HepG2 (cell line): ENCODE measurements around the gene MAST1. TPM values are rescaled to one million over a fixed set of nuclear protein-coding genes. Genes with fewer than 3 reads are reported as not detected.

Experiments
- FOXA3 ChIP-seq: IDR thresholded peaks from 2 replicates; pipeline ENCODE4 v1.6.1; 2016; ENCODE audit warnings: missing genetic modification reagents, missing compliant biosample characterization
- KLF16 ChIP-seq, 2 experiments: sonication (generic) in 1 of 2; formaldehyde crosslinking in 1 of 2; IDR thresholded peaks; 2 replicates each; pipeline versions ENCODE4 v1.6.1 to v1.8.0; 2016 to 2023; ENCODE audit warnings: missing genetic modification reagents in 2 of 2, missing compliant biosample characterization in 1 of 2
- NONO ChIP-seq, 2 experiments: fragments of 450-650 bp in 1 of 2; sonication (generic) in 1 of 2; formaldehyde crosslinking in 1 of 2; IDR thresholded peaks in 1 of 2; conservative IDR thresholded peaks in 1 of 2; 2 replicates each; pipeline versions ENCODE4 v1.6.1 to v1.8.0; 2017 to 2022; ENCODE audit warnings: mild to moderate bottlenecking in 1 of 2, missing genetic modification reagents in 1 of 2, moderate library complexity in 1 of 2
- NR2F1 ChIP-seq, 2 experiments: fragments of 450-650 bp in 1 of 2; formaldehyde crosslinking in 1 of 2; IDR thresholded peaks; 2 replicates each; pipeline versions ENCODE4 v1.5.0 to v1.6.1; 2016 to 2020; ENCODE audit warnings: mild to moderate bottlenecking in 1 of 2, missing compliant biosample characterization in 1 of 2, missing genetic modification reagents in 1 of 2, moderate library complexity in 1 of 2
- RBFOX2 ChIP-seq: fragments of 200-400 bp; formaldehyde crosslinking; IDR thresholded peaks from 2 replicates; pipeline ENCODE4 v1.6.1; 2017; ENCODE audit warnings: low read depth, mild to moderate bottlenecking, low read length
- ZNF724P ChIP-seq: sonication (generic); formaldehyde crosslinking; IDR thresholded peaks from 2 replicates; pipeline ENCODE4 v1.8.0; 2022; ENCODE audit warnings: missing genetic modification reagents, borderline replicate concordance
- ZNF749 ChIP-seq: sonication (generic); formaldehyde crosslinking; IDR thresholded peaks from 2 replicates; pipeline ENCODE4 v1.8.0; 2022; ENCODE audit warnings: mild to moderate bottlenecking, missing genetic modification reagents, moderate library complexity, borderline replicate concordance
- polyA plus RNA-seq, 8 experiments: library from polyadenylated mRNA; depleted of rRNA in 3 of 8; stranded (reverse) in 7 of 8; unstranded in 1 of 8; fragments of >200 nt; fragmentation: Illumina TruSeq in 4 of 8; extraction: Trizol in 4 of 8; gene quantifications; 2 replicates each; pipeline versions ENCODE4 v1.2.1 to v1.2.3, GENCODE V29; 2011 to 2016; ENCODE audit warnings: low read depth in 4 of 8, missing spikeins in 1 of 8, mixed read lengths in 1 of 8; ENCODE audit not compliant: insufficient read depth in 1 of 8
- total RNA-seq, 5 experiments: library from RNA; depleted of rRNA; stranded (reverse); fragments of >200 nt; fragmentation: Illumina TruSeq; extraction: Trizol; gene quantifications; 2 replicates each; pipeline ENCODE4 v1.2.3, GENCODE V29; 2016; ENCODE audit warnings: low read depth in 1 of 5
- TF ChIP-seq, protein P1 (sequence below), 2 experiments: sonication (generic) in 1 of 2; formaldehyde crosslinking in 1 of 2; IDR thresholded peaks; 2 replicates each; pipeline versions ENCODE4 v1.5.1 to v1.6.1; 2011 to 2020; ENCODE audit warnings: borderline replicate concordance in 1 of 2, low read depth in 1 of 2, low read length in 1 of 2, mild to moderate bottlenecking in 1 of 2, missing genetic modification reagents in 1 of 2, moderate library complexity in 1 of 2
- TF ChIP-seq, protein P2 (sequence below): sonication (generic); formaldehyde crosslinking; conservative IDR thresholded peaks from 2 replicates; pipeline ENCODE4 v1.8.0; 2022; ENCODE audit warnings: mild to moderate bottlenecking, moderate library complexity, missing genetic modification reagents
- TF ChIP-seq, protein P3 (sequence below): sonication (generic); formaldehyde crosslinking; IDR thresholded peaks from 2 replicates; pipeline ENCODE4 v1.4.0; 2020; ENCODE audit warnings: mild to moderate bottlenecking, missing genetic modification reagents, borderline replicate concordance
- TF ChIP-seq, protein P4 (sequence below): sonication (generic); formaldehyde crosslinking; IDR thresholded peaks from 2 replicates; pipeline ENCODE4 v1.5.0; 2020; ENCODE audit warnings: mild to moderate bottlenecking, missing genetic modification reagents, borderline replicate concordance

Gene MAST1
- total and polyA plus RNA-seq, 2 of the 13 experiments (the other 11 are each of a cell fraction or from before 2014, with no cell fraction given): 0.73 to 4.7 TPM

DNA sequence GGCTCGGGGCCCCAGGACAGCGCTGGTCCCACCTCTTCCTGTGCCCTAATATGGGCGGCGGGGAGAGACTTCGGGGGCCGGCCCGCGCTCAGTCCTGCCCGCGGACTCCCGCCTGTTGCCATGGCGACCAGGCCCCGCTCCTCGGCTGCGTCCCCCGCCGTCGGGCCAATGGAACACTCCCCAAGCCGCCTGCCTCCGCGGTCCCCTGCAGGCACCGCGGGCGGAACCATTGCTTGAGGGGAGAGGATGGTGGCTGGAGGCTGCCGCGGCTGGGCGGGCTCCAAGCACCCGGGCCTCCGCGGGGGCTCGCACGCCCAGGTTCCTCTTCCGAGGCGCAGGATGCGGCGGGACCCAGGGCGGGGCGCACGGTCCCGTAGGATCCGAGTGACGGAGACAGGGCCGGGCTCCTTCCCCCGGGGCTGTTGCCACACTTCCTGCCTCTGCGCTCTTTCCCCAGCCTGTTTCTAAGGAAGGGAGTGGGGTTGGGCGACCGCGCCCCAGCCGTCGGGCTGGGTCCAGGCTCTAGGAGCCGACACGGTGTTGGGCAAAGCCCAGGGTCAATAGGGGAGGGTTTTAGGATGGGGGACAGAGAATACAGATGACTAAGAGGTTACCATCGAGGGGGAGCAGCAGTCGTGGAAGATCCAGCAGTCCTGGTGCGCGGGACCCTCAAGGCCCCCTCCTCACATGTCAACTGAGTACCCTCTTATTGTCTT lies 48.3 kb upstream of the MAST1 start (continued):
- TF ChIP-seq RBFOX2: peak; percentile 80
- TF ChIP-seq, protein P1, sequence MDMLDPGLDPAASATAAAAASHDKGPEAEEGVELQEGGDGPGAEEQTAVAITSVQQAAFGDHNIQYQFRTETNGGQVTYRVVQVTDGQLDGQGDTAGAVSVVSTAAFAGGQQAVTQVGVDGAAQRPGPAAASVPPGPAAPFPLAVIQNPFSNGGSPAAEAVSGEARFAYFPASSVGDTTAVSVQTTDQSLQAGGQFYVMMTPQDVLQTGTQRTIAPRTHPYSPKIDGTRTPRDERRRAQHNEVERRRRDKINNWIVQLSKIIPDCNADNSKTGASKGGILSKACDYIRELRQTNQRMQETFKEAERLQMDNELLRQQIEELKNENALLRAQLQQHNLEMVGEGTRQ (IDR thresholded peaks at IDR 0.05; ENCODE audit: low read depth, low read length): no peak
- TF ChIP-seq, protein P1 (CRISPR knock-in tag; IDR thresholded peaks at IDR 0.05; ENCODE audit: borderline replicate concordance): peak; percentile 85; the same call in 1 of the 2 replicates
- TF ChIP-seq NONO (IDR thresholded peaks at IDR 0.05): no peak
- TF ChIP-seq NONO (CRISPR knock-in tag; conservative IDR thresholded peaks at IDR 0.05): 0 out of 2 replicates have a peak, but pooled peaks have one; percentile 38
- TF ChIP-seq, protein P2, sequence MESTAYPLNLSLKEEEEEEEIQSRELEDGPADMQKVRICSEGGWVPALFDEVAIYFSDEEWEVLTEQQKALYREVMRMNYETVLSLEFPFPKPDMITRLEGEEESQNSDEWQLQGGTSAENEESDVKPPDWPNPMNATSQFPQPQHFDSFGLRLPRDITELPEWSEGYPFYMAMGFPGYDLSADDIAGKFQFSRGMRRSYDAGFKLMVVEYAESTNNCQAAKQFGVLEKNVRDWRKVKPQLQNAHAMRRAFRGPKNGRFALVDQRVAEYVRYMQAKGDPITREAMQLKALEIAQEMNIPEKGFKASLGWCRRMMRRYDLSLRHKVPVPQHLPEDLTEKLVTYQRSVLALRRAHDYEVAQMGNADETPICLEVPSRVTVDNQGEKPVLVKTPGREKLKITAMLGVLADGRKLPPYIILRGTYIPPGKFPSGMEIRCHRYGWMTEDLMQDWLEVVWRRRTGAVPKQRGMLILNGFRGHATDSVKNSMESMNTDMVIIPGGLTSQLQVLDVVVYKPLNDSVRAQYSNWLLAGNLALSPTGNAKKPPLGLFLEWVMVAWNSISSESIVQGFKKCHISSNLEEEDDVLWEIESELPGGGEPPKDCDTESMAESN: peak; percentile 73; the same call in 1 of the 2 replicates
- TF ChIP-seq ZNF724P: 0 out of 2 replicates have a peak, but pooled peaks have one; percentile 46
- TF ChIP-seq ZNF749: peak; percentile 43; the same call in 1 of the 2 replicates
- no peak for TF ChIP-seq NR2F1 (CRISPR knock-in tag; IDR thresholded peaks at IDR 0.05)
- TF ChIP-seq KLF16 (CRISPR knock-in tag; IDR thresholded peaks at IDR 0.05): peak in 1 of 2 experiments; percentile 78; a peak in 2 of 4 replicates
- TF ChIP-seq, protein P3, sequence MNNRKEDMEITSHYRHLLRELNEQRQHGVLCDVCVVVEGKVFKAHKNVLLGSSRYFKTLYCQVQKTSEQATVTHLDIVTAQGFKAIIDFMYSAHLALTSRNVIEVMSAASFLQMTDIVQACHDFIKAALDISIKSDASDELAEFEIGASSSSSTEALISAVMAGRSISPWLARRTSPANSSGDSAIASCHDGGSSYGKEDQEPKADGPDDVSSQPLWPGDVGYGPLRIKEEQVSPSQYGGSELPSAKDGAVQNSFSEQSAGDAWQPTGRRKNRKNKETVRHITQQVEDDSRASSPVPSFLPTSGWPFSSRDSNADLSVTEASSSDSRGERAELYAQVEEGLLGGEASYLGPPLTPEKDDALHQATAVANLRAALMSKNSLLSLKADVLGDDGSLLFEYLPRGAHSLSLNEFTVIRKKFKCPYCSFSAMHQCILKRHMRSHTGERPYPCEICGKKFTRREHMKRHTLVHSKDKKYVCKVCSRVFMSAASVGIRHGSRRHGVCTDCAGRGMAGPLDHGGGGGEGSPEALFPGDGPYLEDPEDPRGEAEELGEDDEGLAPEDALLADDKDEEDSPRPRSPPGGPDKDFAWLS: no peak
- TF ChIP-seq, protein P4, sequence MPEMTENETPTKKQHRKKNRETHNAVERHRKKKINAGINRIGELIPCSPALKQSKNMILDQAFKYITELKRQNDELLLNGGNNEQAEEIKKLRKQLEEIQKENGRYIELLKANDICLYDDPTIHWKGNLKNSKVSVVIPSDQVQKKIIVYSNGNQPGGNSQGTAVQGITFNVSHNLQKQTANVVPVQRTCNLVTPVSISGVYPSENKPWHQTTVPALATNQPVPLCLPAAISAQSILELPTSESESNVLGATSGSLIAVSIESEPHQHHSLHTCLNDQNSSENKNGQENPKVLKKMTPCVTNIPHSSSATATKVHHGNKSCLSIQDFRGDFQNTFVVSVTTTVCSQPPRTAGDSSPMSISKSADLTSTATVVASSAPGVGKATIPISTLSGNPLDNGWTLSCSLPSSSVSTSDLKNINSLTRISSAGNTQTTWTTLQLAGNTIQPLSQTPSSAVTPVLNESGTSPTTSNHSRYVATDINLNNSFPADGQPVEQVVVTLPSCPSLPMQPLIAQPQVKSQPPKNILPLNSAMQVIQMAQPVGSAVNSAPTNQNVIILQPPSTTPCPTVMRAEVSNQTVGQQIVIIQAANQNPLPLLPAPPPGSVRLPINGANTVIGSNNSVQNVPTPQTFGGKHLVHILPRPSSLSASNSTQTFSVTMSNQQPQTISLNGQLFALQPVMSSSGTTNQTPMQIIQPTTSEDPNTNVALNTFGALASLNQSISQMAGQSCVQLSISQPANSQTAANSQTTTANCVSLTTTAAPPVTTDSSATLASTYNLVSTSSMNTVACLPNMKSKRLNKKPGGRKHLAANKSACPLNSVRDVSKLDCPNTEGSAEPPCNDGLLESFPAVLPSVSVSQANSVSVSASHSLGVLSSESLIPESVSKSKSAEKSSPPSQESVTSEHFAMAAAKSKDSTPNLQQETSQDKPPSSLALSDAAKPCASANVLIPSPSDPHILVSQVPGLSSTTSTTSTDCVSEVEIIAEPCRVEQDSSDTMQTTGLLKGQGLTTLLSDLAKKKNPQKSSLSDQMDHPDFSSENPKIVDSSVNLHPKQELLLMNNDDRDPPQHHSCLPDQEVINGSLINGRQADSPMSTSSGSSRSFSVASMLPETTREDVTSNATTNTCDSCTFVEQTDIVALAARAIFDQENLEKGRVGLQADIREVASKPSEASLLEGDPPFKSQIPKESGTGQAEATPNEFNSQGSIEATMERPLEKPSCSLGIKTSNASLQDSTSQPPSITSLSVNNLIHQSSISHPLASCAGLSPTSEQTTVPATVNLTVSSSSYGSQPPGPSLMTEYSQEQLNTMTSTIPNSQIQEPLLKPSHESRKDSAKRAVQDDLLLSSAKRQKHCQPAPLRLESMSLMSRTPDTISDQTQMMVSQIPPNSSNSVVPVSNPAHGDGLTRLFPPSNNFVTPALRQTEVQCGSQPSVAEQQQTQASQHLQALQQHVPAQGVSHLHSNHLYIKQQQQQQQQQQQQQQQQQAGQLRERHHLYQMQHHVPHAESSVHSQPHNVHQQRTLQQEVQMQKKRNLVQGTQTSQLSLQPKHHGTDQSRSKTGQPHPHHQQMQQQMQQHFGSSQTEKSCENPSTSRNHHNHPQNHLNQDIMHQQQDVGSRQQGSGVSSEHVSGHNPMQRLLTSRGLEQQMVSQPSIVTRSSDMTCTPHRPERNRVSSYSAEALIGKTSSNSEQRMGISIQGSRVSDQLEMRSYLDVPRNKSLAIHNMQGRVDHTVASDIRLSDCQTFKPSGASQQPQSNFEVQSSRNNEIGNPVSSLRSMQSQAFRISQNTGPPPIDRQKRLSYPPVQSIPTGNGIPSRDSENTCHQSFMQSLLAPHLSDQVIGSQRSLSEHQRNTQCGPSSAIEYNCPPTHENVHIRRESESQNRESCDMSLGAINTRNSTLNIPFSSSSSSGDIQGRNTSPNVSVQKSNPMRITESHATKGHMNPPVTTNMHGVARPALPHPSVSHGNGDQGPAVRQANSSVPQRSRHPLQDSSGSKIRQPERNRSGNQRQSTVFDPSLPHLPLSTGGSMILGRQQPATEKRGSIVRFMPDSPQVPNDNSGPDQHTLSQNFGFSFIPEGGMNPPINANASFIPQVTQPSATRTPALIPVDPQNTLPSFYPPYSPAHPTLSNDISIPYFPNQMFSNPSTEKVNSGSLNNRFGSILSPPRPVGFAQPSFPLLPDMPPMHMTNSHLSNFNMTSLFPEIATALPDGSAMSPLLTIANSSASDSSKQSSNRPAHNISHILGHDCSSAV (CRISPR knock-in tag): no peak
- TF ChIP-seq FOXA3 (CRISPR knock-in tag): peak; percentile 21; the same call in 1 of the 2 replicates
